A673 (cell line): ENCODE measurements around the gene PLCB4.

ENCODE experiments used
- EZH2 ChIP-seq: fragments of 200-600 bp; sonication (generic); IDR thresholded peaks from 2 replicates; pipeline ENCODE4 v1.6.1; 2017; ENCODE audit warnings: borderline replicate concordance, low read depth, mild to moderate bottlenecking, mixed read lengths, antibody characterized with exemption, low read length; ENCODE audit not compliant: poor library complexity, severe bottlenecking
- TF ChIP-seq, protein P1 (sequence below): fragments of 300-800, 200-600 bp; sonication (generic); conservative IDR thresholded peaks from 2 replicates; pipeline ENCODE4 v1.5.1; 2017; ENCODE audit warnings: low read depth, mild to moderate bottlenecking, antibody characterized with exemption, low read length, moderate library complexity, mixed read lengths

- no peak for TF ChIP-seq EZH2
- TF ChIP-seq, protein P1, sequence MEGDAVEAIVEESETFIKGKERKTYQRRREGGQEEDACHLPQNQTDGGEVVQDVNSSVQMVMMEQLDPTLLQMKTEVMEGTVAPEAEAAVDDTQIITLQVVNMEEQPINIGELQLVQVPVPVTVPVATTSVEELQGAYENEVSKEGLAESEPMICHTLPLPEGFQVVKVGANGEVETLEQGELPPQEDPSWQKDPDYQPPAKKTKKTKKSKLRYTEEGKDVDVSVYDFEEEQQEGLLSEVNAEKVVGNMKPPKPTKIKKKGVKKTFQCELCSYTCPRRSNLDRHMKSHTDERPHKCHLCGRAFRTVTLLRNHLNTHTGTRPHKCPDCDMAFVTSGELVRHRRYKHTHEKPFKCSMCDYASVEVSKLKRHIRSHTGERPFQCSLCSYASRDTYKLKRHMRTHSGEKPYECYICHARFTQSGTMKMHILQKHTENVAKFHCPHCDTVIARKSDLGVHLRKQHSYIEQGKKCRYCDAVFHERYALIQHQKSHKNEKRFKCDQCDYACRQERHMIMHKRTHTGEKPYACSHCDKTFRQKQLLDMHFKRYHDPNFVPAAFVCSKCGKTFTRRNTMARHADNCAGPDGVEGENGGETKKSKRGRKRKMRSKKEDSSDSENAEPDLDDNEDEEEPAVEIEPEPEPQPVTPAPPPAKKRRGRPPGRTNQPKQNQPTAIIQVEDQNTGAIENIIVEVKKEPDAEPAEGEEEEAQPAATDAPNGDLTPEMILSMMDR, result no peak
Measured at GRCh38 chr20:9246731-9247130, 177.8 kb downstream of the PLCB4 start.
